ENCODE measurements around the gene IFT20. TPM values are rescaled to one million over a fixed set of nuclear protein-coding genes. Genes with fewer than 3 reads are reported as not detected.

IFT20 gene
- total RNA-seq, 1 donor from 2014 or later: 25.9 TPM

DNA sequence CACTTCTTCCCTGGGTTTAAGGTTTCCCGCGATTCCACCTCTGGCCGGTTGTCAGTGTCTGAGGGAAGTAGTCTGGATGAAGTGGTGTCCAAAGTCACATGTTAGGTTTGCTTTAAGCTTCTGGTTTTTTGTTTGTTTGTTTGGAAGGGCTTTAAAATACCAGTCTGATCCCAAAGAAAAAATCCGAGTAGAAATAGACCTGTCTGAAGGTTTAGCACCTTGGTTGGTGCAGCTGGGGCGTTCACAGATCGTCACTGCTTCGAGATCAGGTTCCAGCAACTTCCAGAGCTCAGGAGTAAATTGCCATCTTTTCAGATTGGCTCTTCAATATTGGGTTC is 15.7 kb downstream of the IFT20 start:
- intact Hi-C loops (cut with micrococcal nuclease): loop anchor here (1.0 to 10.0 kb wide), 4 partner anchors 16 to 275 kb away; partner anchors contain the start of genes IFT20, NLK, POLDIP2 and SARM1
- POLR2A ChIA-PET: interaction anchor here (1.4 to 2.8 kb wide), 3 partner anchors 16 to 257 kb away, joined by 3 to 20 read pairs (median 7); partner anchors contain the start of genes ALDOC, IFT20, POLDIP2 and TNFAIP1
- TF ChIP-seq, protein P1, sequence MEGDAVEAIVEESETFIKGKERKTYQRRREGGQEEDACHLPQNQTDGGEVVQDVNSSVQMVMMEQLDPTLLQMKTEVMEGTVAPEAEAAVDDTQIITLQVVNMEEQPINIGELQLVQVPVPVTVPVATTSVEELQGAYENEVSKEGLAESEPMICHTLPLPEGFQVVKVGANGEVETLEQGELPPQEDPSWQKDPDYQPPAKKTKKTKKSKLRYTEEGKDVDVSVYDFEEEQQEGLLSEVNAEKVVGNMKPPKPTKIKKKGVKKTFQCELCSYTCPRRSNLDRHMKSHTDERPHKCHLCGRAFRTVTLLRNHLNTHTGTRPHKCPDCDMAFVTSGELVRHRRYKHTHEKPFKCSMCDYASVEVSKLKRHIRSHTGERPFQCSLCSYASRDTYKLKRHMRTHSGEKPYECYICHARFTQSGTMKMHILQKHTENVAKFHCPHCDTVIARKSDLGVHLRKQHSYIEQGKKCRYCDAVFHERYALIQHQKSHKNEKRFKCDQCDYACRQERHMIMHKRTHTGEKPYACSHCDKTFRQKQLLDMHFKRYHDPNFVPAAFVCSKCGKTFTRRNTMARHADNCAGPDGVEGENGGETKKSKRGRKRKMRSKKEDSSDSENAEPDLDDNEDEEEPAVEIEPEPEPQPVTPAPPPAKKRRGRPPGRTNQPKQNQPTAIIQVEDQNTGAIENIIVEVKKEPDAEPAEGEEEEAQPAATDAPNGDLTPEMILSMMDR (IDR thresholded peaks at IDR 0.05): no peak
- Mint-ChIP-seq H3K27me3 (no peaks in the 10 kb centered on the region), H3K27ac (peak overlapping the region; percentile 76), H3K4me3 (peak overlapping the region; percentile 90), H3K36me3 (ENCODE audit: low read depth) (peaks cover 3% of the 10 kb centered on the region), H3K4me1 (peaks cover 25% of the 10 kb centered on the region), H3K9me3 (no peaks in the 10 kb centered on the region)
- no peak for DNase-seq
- CTCF ChIA-PET: interaction anchor here (0.9 kb wide), 1 partner anchor 97 kb away, joined by 5 read pairs; no protein-coding TSS in a partner anchor
- ATAC-seq (ENCODE audit: low read depth): no peak

DNA sequence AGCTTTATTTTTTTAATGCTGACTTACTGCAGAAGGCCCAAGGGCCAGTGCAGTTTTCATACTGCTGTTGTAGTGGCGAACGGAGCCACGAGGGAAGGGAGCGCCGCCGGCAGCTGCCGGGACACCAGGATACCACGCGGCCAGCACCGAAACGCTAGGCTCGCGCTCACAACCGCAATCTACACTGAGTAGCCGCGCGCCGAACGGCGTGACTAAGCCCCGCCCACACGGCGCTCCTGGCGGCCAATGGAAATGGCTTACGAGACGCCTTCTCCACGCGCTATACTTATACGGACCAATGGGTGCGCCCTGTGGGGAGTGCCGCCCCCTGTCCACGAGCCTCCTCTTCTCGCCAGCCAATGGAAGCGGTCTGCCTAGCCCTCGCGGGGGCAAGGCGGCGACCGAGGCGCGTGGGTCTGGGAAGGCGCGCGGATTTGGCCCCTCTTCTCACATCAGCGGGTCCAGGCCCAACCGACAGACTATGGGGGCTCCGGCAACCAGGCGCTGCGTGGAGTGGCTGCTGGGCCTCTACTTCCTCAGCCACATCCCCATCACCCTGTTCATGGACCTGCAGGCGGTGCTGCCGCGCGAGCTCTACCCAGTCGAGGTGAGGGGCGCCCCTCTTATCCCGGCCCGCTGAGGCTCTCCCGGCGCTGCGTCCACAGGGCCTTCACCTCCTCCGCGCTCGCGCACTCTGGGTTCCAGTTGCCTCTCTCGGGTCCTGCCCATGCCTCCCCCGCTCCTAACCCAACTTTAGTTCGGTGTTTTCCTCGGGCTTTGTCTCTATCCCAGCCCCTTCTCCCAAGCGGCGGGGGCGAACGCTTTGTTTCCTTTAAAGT is 16.3 kb downstream of the IFT20 start, which contains the start of gene TMEM97:
Gene TMEM97, plus strand, starts transcription at position 442 of the 839 bp plus-strand sequence. Its CDS starts 40 bp downstream, at position 482.
- CTCF ChIA-PET: interaction anchor here (0.9 kb wide), 1 partner anchor 98 kb away, joined by 5 read pairs; no protein-coding TSS in a partner anchor
- H3K4me3 Mint-ChIP-seq: peak within 1 kb of the TSS; percentile 90
- intact Hi-C loops (cut with micrococcal nuclease): loop anchor here (1.0 to 10.0 kb wide), 4 partner anchors 16 to 274 kb away; partner anchors contain the start of genes IFT20, NLK, POLDIP2 and SARM1

DNA sequence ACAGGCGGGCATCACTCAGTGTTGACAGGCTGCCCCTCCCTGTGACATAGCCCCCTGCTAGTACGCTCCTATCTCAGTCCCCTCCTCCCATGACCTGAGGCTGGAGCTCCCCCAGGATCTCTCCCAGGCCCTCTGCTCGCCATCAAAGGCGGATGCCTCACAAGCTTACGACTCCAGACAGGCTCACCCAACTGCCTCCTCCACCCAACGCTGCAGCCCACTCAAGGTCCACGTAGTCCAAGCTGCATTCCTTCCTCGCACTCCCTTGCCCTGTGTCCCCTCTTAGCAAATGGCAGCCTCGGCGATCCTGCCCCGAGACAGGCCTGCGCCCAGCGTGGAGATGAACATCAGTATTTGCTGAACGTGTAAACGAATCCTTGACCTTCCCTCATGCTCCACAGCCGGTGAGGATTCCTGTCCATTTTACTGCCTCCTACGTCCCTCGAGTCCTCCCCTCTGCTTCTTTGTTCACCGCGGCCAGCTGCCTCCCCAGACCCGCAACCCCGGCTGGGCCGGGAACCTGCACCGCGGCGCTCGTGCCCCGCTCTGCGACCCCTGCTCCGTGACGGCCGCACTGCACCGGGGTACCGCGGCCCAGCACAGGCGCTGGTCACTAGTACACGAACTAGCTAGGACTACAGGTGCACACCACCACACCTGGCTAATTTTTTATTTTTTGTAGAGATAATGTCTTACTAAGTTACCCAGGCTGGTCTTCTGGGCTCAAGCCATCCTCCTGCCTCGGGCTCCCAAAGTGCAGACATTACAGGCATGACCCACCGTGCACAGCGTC is 17.1 kb downstream of the IFT20 start:
- Mint-ChIP-seq H3K27me3 (no peaks in the 10 kb centered on the region), H3K4me1 (peaks cover 25% of the 10 kb centered on the region), H3K4me3 (peak overlapping the region; percentile 90), H3K27ac (peak overlapping the region; percentile 76), H3K9me3 (no peaks in the 10 kb centered on the region), H3K36me3 (ENCODE audit: low read depth) (peaks cover 3% of the 10 kb centered on the region)
- ATAC-seq (ENCODE audit: low read depth) (no peak), DNase-seq (no peak)
- intact Hi-C loops (cut with micrococcal nuclease): loop anchor here (5.0 to 10.0 kb wide), 2 partner anchors 54 to 273 kb away; partner anchors contain the start of genes NLK, SARM1 and VTN
- CTCF ChIA-PET: no interaction called here
- POLR2A ChIA-PET: interaction anchor here (0.7 to 2.8 kb wide), 4 partner anchors 17 to 821 kb away, joined by 3 to 20 read pairs (median 5); partner anchors contain the start of genes ALDOC, IFT20, POLDIP2 and TNFAIP1
- TF ChIP-seq, protein P1 (IDR thresholded peaks at IDR 0.05): no peak

More for the DNA sequence above, 16.3 kb downstream of the IFT20 start, which contains the start of gene TMEM97:
- POLR2A ChIA-PET: interaction anchor here (0.7 to 2.8 kb wide), 4 partner anchors 17 to 820 kb away, joined by 3 to 20 read pairs (median 5); partner anchors contain the start of genes ALDOC, IFT20, POLDIP2 and TNFAIP1
- TF ChIP-seq, protein P1 (IDR thresholded peaks at IDR 0.05): no peak
- peaks cover 3% of the 10 kb centered on the region for H3K36me3 Mint-ChIP-seq (ENCODE audit: low read depth)
- H3K27me3 Mint-ChIP-seq: no peaks in the 10 kb centered on the region
- ATAC-seq (ENCODE audit: low read depth) (peak; percentile 98), DNase-seq (peak; percentile 85)
- H3K27ac Mint-ChIP-seq: peak within 1 kb of the TSS; percentile 76
- H3K4me1 Mint-ChIP-seq: peaks cover 25% of the 10 kb centered on the region
- no peaks in the 10 kb centered on the region for H3K9me3 Mint-ChIP-seq

DNA sequence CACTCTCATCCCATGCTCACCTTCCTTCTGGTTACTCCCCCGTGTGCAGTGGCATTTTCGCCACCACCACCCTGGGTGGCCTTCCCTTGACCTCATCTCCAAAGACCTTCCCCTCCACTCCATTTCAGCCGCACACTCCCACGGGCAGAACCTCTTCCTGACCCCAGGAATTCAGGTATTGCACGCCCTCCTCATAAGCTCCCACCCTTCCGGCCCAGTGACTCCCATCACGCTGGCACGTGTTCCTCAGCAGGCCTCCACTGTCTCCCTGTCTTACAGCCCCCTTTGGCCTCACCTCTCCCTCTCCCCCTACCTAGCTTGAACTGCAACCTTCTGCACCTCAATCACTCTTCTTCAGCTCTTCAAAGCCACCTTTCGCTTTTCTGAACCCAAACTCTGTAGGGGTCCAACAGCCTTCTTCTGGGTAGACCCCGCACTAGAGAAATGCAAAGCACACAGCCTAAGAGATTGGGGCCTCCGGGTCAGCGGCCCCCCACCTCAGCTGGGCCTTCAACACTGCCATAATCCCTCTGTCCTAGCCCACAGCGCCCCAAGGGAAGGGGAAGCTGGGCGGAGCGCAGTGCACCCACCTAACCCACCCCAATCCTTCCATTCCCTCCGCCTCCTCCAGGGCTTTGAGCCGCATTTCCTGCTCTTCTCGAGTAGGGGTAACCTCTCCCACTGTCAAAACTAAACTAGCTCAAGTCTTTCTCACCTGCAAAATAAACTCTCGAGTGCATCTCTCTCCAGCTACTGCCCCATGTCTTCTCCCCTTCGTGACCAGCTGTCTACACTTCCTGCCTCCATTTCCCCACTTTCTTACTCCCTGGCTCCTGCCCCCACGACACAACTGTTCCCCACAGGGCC is 17.9 kb downstream of the IFT20 start:
- Mint-ChIP-seq H3K36me3 (ENCODE audit: low read depth) (peaks cover 3% of the 10 kb centered on the region), H3K4me3 (peak overlapping the region; percentile 90), H3K27me3 (no peaks in the 10 kb centered on the region), H3K4me1 (peaks cover 25% of the 10 kb centered on the region), H3K9me3 (no peaks in the 10 kb centered on the region), H3K27ac (no peak overlapping the region)
- ChIA-PET POLR2A (interaction anchor here (2.5 to 2.8 kb wide), 2 partner anchors 18 to 40 kb away, joined by 7 to 20 read pairs; partner anchors contain the start of genes IFT20, POLDIP2 and TNFAIP1), CTCF (no interaction called here)
- DNase-seq: no peak
- ATAC-seq (ENCODE audit: low read depth): no peak
- TF ChIP-seq, protein P1 (IDR thresholded peaks at IDR 0.05): no peak
- intact Hi-C loops (cut with micrococcal nuclease): loop anchor here (5.0 to 10.0 kb wide), 2 partner anchors 55 to 273 kb away; partner anchors contain the start of genes NLK, SARM1 and VTN

Measured in activated B cell treated with CpG ODN at 0.5 μM for 24 hours (primary cell).